Measurements from ENCODE around the gene RASAL1.

DNA sequence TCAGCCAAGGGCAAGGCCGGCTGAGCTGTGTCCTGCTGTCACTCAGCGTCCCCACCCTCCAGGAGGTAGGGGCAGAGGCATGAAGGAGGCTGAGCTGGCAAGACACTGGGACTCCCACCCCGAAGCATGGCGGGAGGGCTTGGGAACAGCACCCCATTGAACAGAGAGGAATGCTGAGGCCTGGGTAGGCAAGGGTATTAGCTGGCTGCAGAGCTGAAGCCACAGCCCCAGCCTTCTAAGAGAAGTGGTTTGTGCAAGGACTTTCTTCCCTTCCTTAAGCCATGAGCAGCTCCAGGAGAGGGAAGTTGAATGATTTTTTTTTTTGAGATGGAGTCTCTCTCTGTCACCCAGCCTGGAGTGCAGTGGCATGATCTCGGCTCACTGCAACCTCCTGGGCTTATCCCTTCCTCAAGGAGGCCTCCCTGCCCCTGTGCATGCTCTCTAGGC, 7.3 kb upstream of the RASAL1 start:
- TF ChIP-seq, protein P1, sequence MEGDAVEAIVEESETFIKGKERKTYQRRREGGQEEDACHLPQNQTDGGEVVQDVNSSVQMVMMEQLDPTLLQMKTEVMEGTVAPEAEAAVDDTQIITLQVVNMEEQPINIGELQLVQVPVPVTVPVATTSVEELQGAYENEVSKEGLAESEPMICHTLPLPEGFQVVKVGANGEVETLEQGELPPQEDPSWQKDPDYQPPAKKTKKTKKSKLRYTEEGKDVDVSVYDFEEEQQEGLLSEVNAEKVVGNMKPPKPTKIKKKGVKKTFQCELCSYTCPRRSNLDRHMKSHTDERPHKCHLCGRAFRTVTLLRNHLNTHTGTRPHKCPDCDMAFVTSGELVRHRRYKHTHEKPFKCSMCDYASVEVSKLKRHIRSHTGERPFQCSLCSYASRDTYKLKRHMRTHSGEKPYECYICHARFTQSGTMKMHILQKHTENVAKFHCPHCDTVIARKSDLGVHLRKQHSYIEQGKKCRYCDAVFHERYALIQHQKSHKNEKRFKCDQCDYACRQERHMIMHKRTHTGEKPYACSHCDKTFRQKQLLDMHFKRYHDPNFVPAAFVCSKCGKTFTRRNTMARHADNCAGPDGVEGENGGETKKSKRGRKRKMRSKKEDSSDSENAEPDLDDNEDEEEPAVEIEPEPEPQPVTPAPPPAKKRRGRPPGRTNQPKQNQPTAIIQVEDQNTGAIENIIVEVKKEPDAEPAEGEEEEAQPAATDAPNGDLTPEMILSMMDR (IDR thresholded peaks at IDR 0.05): no peak
- TF ChIP-seq POLR2A (IDR thresholded peaks at IDR 0.05): no peak

All from heart left ventricle (tissue), 13 donors.